ENCODE results near the gene CNP.
"Not testable (repeated sequence)": the region's sequence is repeated elsewhere in the genome, so short reads cannot be mapped to it uniquely, and the experiment has no call there.

The CNP gene

DNA sequence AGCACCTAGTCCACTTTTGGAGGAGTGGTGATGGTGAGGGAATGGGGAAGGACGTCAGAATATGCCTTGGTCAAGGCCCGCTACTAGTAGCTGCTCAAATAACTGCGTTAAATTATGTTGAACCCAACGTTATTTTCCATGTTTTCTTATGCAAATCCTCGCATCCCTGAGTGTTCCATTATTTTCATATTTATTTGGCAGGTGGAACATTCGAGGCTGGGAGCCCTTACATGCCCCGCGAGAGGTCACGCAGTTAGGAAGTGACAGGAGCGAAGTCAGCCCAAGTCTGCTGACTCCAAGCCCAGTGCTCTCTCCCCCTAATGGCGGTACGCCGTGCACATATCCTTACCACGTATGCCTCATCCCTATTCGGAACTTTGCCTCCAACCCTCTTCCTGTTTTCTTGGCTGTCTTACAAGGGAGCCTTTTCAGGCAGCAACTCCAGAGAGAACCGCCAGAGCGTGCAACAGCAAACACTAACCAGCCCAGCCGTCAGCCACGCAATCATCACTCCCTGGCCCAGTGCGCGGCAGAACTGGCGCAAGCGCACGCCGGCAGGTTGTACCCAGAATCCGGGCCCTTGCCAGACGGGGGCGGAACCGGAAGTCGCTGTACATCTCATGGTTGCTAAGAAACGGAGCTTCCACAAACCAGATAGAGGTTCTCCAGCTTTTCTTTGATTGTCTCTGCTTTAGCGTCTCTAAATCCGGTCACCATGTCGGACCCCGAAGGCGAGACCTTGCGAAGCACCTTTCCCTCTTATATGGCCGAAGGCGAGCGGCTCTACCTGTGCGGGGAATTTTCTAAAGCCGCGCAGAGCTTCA, 36.4 kb upstream of the CNP start, which contains the start of gene ODAD4:
Gene ODAD4, plus strand, starts transcription at position 609 of the 824 bp plus-strand sequence. Its CDS starts 107 bp downstream, at position 716.
- Histone ChIP-seq H3K9ac (ENCODE audit: low read length) (peak within 1 kb of the TSS; percentile 92), H3K27me3 (ENCODE audit: control insufficient read depth in 1 of 2, insufficient read depth in 2 of 2, low read length in 2 of 2) (no peaks in the 10 kb centered on the region), H3K4me3 (ENCODE audit: low read depth in 1 of 2, low read length in 2 of 2) (peak within 1 kb of the TSS; percentile 41 to 92), H3K27ac (ENCODE audit: low read depth, low read length) (peak within 1 kb of the TSS; percentile 76), H3K36me3 (ENCODE audit: insufficient read depth, low read length) (peaks cover 1% of the 10 kb centered on the region), H3K9me3 (ENCODE audit: low read length) (no peaks in the 10 kb centered on the region), H3K4me1 (ENCODE audit: insufficient read depth, low read length) (peaks cover 12% of the 10 kb centered on the region)

DNA sequence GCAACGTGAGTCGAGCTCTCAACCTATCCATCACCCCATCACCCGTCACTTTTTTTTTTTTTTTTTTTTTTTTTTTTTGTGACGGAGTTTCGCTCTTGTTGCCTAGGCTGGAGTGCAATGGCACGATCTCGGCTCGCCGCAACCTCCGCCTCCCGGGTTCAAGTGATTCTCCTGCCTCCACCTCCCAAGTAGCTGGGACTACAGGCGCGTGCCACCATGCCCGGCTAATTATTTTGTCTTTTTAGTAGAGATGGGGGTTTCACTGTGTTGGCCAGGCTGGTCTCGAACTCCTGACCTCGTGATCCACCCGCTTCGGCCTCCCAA, 35.8 kb upstream of the CNP start:
- not testable (repeated sequence) for H3K36me3 ChIP-seq (ENCODE audit: insufficient read depth, low read length); H3K9ac ChIP-seq (ENCODE audit: low read length); H3K9me3 ChIP-seq (ENCODE audit: low read length); H3K27me3 ChIP-seq (ENCODE audit: control insufficient read depth in 1 of 2, insufficient read depth in 2 of 2, low read length in 2 of 2)
- Histone ChIP-seq H3K27ac (ENCODE audit: low read depth, low read length) (peak overlapping the region; percentile 61), H3K4me1 (ENCODE audit: insufficient read depth, low read length) (peaks cover 12% of the 10 kb centered on the region), H3K4me3 (ENCODE audit: low read depth in 1 of 2, low read length in 2 of 2) (peak overlapping the region; percentile 41 to 92)

GRCh38 chr17:41931715-41932114, 34.9 kb upstream of the CNP start:
- not testable (repeated sequence) for H3K27me3 ChIP-seq (ENCODE audit: control insufficient read depth in 1 of 2, insufficient read depth in 2 of 2, low read length in 2 of 2); H3K9ac ChIP-seq (ENCODE audit: low read length); H3K9me3 ChIP-seq (ENCODE audit: low read length); H3K27ac ChIP-seq (ENCODE audit: low read depth, low read length); H3K4me3 ChIP-seq (ENCODE audit: low read depth in 1 of 2, low read length in 2 of 2)
- H3K4me1 ChIP-seq (ENCODE audit: insufficient read depth, low read length): peaks cover 12% of the 10 kb centered on the region
- H3K36me3 ChIP-seq (ENCODE audit: insufficient read depth, low read length): peaks cover 12% of the 10 kb centered on the region

GRCh38 chr17:41932816-41933389, 33.7 kb upstream of the CNP start:
- Histone ChIP-seq H3K36me3 (ENCODE audit: insufficient read depth, low read length) (peaks cover 17% of the 10 kb centered on the region), H3K27ac (ENCODE audit: low read depth, low read length) (no peak overlapping the region), H3K4me1 (ENCODE audit: insufficient read depth, low read length) (peaks cover 12% of the 10 kb centered on the region), H3K4me3 (ENCODE audit: low read depth in 1 of 2, low read length in 2 of 2) (no peak overlapping the region), H3K27me3 (ENCODE audit: control insufficient read depth in 1 of 2, insufficient read depth in 2 of 2, low read length in 2 of 2) (no peaks in the 10 kb centered on the region), H3K9ac (ENCODE audit: low read length) (no peak overlapping the region), H3K9me3 (ENCODE audit: low read length) (no peaks in the 10 kb centered on the region)

GRCh38 chr17:41935641-41936040, 31.0 kb upstream of the CNP start:
- H3K36me3 ChIP-seq (ENCODE audit: insufficient read depth, low read length): peaks cover 24% of the 10 kb centered on the region
- H3K9ac ChIP-seq (ENCODE audit: low read length): no peak overlapping the region
- peaks cover 4% of the 10 kb centered on the region for H3K4me1 ChIP-seq (ENCODE audit: insufficient read depth, low read length)
- H3K9me3 ChIP-seq (ENCODE audit: low read length): no peaks in the 10 kb centered on the region
- no peaks in the 10 kb centered on the region for H3K27me3 ChIP-seq (ENCODE audit: control insufficient read depth in 1 of 2, insufficient read depth in 2 of 2, low read length in 2 of 2)
- H3K27ac ChIP-seq (ENCODE audit: low read depth, low read length): no peak overlapping the region
- no peak overlapping the region for H3K4me3 ChIP-seq (ENCODE audit: low read depth in 1 of 2, low read length in 2 of 2)

- Histone ChIP-seq H3K9ac (ENCODE audit: low read length) (no peak overlapping the region), H3K27ac (ENCODE audit: low read depth, low read length) (no peak overlapping the region), H3K4me1 (ENCODE audit: insufficient read depth, low read length) (no peaks in the 10 kb centered on the region), H3K4me3 (ENCODE audit: low read depth in 1 of 2, low read length in 2 of 2) (no peak overlapping the region), H3K9me3 (ENCODE audit: low read length) (no peaks in the 10 kb centered on the region), H3K36me3 (ENCODE audit: insufficient read depth, low read length) (peaks cover 24% of the 10 kb centered on the region), H3K27me3 (ENCODE audit: control insufficient read depth in 1 of 2, insufficient read depth in 2 of 2, low read length in 2 of 2) (no peaks in the 10 kb centered on the region)
Observed at GRCh38 chr17:41937970-41938954, 28.3 kb upstream of the CNP start.

GRCh38 chr17:41939044-41939692, 27.4 kb upstream of the CNP start:
- Histone ChIP-seq H3K4me1 (ENCODE audit: insufficient read depth, low read length) (no peaks in the 10 kb centered on the region), H3K27me3 (ENCODE audit: control insufficient read depth in 1 of 2, insufficient read depth in 2 of 2, low read length in 2 of 2) (no peaks in the 10 kb centered on the region), H3K9ac (ENCODE audit: low read length) (no peak overlapping the region), H3K27ac (ENCODE audit: low read depth, low read length) (no peak overlapping the region), H3K36me3 (ENCODE audit: insufficient read depth, low read length) (peaks cover 24% of the 10 kb centered on the region), H3K4me3 (ENCODE audit: low read depth in 1 of 2, low read length in 2 of 2) (no peak overlapping the region), H3K9me3 (ENCODE audit: low read length) (no peaks in the 10 kb centered on the region)

DNA sequence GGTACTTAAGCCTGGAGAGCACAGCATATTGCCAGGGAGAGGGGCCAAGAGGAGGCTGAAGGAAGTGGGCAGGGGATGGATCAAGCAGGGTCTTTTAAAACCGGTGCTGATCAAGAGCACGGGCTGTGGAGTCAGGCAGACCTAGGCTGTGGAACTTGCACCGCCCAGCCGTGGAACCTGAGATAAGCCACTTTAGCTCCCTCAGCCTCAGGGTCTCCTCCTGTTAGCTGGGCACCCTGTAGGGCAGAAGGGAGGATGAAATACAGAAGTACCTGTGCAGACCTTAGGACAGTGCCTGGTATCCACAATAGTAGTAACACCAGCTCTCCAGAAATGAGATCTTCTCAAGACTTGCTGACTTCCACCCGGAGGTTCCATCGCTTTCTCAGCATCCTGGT, 26.9 kb upstream of the CNP start:
- Histone ChIP-seq H3K9me3 (ENCODE audit: low read length) (no peaks in the 10 kb centered on the region), H3K9ac (ENCODE audit: low read length) (no peak overlapping the region), H3K4me3 (ENCODE audit: low read depth in 1 of 2, low read length in 2 of 2) (no peak overlapping the region), H3K27ac (ENCODE audit: low read depth, low read length) (no peak overlapping the region), H3K4me1 (ENCODE audit: insufficient read depth, low read length) (no peaks in the 10 kb centered on the region), H3K27me3 (ENCODE audit: control insufficient read depth in 1 of 2, insufficient read depth in 2 of 2, low read length in 2 of 2) (no peaks in the 10 kb centered on the region), H3K36me3 (ENCODE audit: insufficient read depth, low read length) (peaks cover 24% of the 10 kb centered on the region)

GRCh38 chr17:41941168-41941567, 25.4 kb upstream of the CNP start:
- no peak overlapping the region for H3K27ac ChIP-seq (ENCODE audit: low read depth, low read length)

GRCh38 chr17:41942626-41943373, 23.8 kb upstream of the CNP start:
- Histone ChIP-seq H3K9ac (ENCODE audit: low read length) (no peak overlapping the region), H3K4me1 (ENCODE audit: insufficient read depth, low read length) (no peaks in the 10 kb centered on the region), H3K9me3 (ENCODE audit: low read length) (no peaks in the 10 kb centered on the region), H3K36me3 (ENCODE audit: insufficient read depth, low read length) (peaks cover 7% of the 10 kb centered on the region), H3K27ac (ENCODE audit: low read depth, low read length) (no peak overlapping the region), H3K4me3 (ENCODE audit: low read depth in 1 of 2, low read length in 2 of 2) (no peak overlapping the region), H3K27me3 (ENCODE audit: control insufficient read depth in 1 of 2, insufficient read depth in 2 of 2, low read length in 2 of 2) (no peaks in the 10 kb centered on the region)

More at GRCh38 chr17:41941168-41941567, 25.4 kb upstream of the CNP start:
- H3K9me3 ChIP-seq (ENCODE audit: low read length): no peaks in the 10 kb centered on the region
- no peak overlapping the region for H3K4me3 ChIP-seq (ENCODE audit: low read depth in 1 of 2, low read length in 2 of 2)
- H3K4me1 ChIP-seq (ENCODE audit: insufficient read depth, low read length): no peaks in the 10 kb centered on the region
- H3K9ac ChIP-seq (ENCODE audit: low read length): no peak overlapping the region
- peaks cover 15% of the 10 kb centered on the region for H3K36me3 ChIP-seq (ENCODE audit: insufficient read depth, low read length)
- no peaks in the 10 kb centered on the region for H3K27me3 ChIP-seq (ENCODE audit: control insufficient read depth in 1 of 2, insufficient read depth in 2 of 2, low read length in 2 of 2)
